DMS 273 (cell line): Measurements from ENCODE around the gene PRR18.
"Not testable (repeated sequence)": the region's sequence is repeated elsewhere in the genome, so short reads cannot be mapped to it uniquely, and the experiment has no call there.

Source experiments
- DNase-seq: peaks from one replicate; lab custom pipeline; 2025; ENCODE audit not compliant: unreplicated experiment; lab: John Stamatoyannopoulos, UW

The PRR18 gene, protein sequence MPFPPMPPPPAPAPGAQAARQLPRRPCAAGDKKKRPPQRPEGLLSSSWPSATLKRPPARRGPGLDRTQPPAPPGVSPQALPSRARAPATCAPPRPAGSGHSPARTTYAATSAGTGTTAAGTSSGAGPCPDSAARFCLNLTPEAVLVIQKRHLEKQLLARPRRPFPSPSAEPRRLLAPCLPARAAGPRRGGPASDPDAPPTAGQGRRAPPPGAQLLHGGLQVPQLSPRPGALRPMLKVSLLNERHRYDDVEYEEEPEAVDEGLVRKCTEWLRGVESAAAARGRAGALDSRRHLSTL

DNA sequence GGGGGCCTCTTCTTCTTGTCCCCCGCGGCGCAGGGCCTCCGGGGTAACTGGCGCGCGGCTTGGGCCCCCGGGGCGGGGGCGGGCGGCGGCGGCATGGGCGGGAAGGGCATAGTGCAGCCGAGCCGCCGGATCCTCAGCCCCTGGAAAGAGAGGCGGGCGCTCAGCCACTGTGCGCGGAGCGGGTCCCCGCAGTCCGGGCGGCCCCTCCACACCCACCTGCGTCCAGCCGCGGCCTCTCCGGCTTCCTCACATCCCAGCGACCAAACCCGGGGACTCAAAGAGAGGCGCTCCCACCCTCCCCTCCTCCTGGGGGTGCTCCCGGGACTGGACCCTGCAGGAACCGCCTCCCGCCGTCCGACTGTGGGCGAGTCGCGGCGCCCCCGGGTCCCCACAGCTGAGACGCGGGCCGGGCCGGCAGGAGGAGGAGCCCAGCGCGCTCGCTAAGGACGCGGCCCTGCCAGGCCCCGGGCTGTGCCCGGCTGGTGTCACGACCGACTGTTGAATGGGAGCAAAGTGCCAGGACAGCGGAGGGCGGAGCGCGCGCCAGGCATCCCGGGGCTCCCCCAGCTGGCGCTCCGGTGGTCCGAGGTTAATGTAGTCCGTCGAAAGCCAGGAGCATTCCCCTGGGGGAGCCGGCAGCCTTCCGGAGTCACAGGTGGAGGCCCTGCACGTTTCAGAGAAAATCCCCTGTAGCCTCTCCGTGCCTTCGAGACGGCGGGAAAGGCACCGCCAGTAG lies at the start of gene PRR18:
PRR18 (minus strand) TSS at position 360 of the 736 bp plus-strand sequence; CDS start at position 110, 250 bp downstream.
- DNase-seq: peak; percentile 60

DNA sequence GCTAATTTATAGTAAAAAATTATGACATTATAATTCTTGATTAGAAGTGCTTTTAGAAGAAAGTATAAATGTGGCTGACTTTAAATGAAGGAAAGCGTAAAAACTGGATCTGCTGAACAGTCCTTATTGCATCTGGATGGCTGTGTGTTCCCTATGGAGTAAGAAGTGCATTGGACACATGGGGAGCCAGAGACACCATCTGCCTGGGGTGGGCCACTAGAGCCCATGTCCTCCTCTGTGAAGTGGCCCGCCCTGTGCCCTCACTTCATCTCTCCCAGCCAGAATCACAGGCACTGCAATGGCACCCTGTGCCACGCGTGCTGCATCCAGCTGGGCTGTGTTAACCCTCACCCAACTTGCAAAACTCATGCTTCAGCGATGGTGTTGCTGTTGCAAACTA lies 47.4 kb upstream of the PRR18 start:
- no peak for DNase-seq

DNA sequence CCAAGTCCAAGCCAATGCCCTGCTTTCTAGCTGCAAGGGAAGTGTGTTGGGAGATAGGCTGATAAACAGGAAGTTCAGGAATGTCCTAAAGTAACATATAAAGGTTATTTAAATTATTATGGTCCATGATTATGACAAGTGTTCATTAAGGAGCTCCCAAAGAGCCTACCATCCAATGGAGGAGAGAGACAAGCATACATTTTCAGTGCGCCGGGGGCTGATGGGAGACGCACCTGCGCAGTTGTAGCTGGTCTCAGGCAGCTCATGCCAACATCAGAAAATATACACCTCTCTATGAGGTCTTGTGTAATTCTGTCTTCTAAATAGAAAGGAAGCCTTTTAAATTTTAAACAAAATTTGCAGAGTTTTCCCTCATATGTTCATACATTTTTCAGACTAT lies 46.8 kb upstream of the PRR18 start:
- no peak for DNase-seq

DNA sequence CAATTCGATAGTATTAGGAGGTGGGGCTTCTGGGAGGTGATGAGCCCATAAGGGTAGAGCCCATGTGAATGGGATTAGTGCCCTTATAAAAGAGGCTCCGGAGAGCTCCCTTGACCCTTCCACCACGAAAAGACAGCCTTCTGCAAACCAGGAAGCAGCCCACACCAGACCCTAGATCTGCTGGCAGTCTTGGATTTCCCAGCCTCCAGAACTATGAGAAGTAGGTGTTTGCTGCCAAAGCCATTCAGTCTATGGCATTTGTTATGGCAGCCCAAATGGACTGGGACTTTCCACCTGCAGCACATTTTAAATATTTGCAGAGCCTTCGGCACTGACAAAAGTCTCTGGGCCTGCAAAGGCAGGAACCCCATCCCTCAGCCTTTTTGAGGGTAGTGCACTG lies 46.0 kb upstream of the PRR18 start:
- no peak for DNase-seq

DNA sequence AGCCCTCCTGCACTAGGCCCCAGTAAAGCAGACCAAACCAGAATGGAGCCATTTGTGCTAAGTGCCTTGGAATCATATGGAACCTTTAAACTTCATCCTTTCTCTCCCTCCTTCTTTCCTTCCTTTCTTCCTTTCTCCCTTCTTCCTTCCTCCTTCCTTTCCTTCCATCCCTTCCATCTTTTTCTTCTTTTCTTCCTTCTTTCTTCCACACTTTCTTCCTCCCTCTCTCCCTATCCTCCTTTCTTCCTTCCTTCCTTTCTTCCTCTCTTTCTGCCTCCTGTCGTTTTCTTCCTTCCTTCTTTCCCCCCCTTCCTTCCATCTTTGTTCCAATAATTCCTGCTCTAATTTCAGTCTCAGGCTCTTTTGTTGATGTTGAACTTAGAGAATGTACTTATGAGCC lies 45.3 kb upstream of the PRR18 start:
- no peak for DNase-seq

DNA sequence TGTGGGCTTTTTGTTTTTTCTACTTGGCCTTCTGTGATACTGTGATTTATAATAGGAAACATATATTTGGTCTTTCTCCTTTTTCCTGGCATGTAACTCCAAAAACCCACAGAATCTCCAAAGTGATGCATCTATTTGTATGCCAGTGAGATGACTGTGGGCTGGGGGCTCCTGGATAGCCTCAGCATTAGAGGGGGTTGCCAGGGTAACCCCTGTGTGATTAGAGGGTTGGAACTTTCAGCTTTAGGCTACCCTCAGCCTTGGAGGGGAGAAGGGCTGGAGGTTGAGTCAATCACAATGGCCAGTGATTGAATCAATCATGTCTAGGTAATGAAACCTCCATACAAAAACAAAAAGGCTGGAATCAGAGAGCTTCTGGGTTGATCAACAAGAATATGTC lies 44.7 kb upstream of the PRR18 start:
- no peak for DNase-seq

DNA sequence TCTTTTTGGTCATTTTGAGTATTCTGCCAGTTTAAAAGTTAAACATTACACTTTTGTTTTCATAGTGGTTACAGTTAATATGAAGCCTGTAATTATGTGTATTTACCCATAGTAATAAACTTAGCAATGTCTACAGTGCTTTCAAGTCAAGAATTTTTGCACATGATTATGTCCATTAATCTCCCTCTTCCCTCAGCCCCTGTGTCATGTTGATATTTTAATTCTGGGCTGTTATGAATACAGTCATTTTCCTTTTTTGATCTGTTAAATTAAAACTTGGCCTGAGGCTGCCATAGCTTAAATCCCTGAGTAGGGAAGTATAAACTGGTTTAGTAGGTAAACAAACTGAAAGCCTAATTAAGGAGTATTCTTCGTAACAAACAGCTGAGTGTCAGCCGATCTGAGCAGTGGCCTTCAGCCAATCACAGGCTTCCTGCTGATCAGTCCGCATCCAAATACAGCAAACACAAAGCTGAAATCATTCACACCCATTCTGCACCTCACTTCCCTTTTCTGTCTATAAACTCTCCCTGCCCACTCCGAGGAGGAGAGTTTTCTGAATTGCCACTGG lies 43.6 kb upstream of the PRR18 start:
- DNase-seq: no peak

DNA sequence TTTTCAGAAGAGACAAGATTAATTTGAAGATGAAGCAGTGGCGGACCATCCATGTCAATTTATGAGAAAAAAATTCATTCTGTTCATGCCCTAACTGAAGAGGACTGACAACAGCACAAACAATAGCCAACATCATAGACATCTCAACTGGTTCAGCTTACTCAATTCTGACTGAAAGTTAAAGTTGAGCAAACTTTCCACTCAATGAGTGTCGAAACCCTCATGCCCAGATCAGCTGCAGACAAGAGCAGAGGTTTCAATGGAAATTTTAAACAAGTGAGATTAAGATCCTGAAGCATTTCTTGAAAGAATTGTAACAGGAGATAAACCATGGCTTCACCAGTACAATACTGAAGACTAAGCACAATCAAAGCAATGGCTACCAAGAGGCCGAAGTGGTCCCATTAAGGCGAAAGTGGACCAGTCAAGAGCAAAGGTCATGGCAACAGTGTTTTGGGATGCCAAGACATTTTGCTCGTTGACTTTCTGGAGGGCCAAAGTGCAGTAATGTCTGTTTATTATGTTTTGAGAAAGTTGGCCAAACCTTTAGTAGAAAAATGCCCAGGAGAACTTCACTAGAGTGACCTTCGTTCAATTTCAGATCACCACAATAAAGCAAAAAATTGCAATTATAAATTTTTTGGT lies 40.2 kb upstream of the PRR18 start:
- no peak for DNase-seq

DNA sequence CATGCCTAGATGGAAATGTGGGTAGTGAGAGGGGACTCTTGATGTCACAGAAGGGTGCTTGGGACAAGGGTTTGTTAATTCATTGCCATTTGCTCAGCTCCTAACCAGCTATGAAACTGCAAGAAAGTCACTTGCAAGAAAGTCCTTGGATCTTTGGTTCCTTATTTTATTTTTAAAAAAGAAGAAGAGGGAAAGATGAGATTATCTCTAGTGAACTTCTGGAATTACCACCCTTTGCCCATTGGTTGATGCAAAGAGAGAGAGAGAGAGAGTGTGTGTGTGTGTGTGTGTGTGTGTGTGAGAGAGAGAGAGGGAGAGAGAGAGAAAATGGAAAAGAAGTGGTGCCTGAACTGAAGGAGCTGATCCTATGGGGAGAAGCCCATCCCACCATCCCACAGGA lies 38.8 kb upstream of the PRR18 start:
- no peak for DNase-seq

DNA sequence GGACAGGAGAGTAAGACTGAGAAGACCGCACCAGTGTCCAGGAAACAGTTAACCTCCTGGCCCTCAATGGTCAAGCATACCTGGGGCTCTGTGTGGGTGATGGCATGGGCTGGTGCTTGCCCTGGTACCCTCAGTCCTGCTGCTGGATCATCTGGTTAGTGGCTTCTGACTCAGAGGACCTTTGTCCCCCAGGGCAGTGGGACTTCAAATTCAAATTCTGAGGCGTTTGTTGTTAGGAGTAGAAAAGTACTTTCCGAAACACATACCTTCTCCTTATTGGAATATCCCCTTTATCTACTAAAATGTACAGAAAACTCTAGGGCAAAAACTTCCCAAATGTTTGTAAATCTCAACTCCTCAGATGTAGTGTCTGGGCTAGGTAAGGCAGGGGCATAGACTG lies 38.3 kb upstream of the PRR18 start:
- no peak for DNase-seq

DNA sequence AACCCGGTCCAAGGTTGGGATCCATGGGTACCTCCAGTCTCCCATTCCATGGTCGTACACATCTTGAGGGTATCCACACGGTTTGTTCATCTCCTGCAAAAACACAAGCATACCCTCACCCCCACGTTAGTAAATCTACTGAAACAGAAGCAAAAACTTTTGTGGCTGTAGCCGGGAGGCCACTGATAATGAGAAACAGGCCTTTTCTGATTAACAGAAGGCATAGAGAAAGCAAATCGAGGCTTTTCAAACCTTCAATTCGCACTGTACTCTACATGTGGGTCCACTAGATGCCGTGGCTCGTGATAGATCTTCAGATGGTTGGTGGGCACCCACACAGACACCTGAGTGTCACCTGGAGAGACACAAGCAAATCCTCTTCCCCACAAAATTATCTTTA lies 37.5 kb upstream of the PRR18 start:
- DNase-seq: not testable (repeated sequence)

DNA sequence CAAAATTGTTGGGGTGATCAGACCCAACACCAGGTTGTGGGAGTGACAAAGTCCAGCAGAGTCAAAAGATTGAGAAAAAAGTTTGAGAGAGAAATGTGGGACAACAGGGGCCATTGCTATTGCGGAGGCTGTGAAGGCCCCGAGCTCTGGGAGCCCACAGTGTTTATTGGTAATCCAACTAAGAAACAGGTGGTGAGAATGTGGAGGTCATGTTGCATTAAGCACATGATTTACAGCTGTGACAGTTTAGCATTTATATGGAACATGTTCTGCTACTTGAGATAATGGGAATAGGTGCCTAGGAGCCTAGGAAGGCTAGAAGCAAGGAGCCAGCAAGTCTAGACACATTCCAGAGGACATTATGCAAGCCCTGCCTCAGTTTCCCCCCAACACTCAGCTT lies 36.7 kb upstream of the PRR18 start:
- peak; percentile 21 for DNase-seq

DNA sequence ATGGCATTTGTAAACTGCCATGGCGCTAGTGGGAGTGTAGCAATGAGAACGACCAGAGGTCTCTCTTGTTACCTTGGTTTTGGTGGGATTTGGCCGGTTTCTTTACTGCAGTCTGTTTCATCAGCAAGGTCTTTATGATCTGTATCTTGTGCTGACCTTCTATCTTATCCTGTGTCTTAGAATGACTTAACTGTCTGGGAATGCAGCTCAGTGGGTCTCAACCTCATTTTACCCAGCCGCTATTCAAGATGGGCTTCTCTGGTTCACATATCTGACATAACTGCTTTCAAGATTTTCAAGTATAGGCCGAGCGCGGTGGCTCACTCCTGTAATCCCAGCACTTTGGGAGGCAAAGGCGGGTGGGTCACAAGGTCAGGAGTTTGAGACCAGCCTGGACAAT lies 36.0 kb upstream of the PRR18 start:
- DNase-seq: no peak

DNA sequence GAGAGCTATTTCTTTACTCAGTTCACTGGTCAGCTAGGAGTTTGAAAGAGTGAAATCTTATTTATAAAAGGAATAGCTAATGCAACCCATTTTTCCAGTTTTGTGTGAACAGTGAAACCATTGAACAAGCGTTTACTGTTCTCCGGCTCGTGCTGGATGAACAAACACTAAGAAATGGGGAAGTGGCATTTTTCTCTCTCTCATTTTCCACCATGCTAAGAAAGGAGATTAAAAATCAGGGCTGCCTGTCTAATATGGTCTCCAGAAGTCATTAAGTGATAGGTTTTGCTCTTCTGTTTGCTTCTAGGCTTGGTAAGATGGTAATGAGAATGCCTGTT lies 34.9 kb upstream of the PRR18 start:
- no peak for DNase-seq

DNA sequence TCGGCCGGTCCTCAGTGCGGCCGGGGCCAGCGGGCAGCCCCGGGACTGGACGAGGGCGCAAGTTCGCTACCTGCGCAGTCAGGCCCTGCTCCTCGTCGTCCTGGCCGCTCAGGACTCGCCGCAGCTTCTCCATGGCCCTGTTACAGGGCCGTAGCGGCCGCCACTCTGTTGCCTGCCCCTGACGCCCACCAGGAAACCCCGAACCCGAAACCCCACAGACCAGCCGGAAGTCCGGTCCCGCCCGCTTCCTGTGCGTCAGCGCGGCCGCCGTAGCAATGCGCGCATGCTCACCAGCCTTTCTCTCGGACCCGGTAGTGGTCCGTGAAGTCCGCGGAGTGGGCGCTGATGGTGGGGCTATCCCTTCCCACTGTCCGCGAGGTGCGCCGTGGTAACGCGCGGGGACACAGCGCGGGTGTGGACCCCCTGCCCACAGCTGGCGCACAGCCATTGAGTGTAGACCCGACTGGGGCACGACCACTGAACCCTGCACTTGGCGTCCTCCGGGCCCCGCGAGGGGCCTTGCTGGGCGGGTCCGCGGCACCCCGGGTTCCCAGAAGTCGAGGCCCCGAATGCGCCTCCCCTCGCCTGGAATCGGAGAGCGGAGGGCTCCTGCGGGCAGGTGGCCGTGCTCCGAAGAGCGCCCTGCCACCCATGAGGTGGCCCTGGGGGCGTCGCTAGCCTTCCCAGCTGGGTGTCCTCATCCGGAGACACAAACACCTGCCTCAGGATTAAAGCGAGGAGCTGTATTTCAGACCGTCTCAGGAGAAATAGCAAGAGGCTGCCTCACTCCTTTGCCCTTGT lies 34.4 kb upstream of the PRR18 start, which contains the start of gene SFT2D1:
SFT2D1 (minus strand) TSS at position 197 of the 801 bp plus-strand sequence; CDS start at position 133, 64 bp downstream.
- peak; percentile 92 for DNase-seq

DNA sequence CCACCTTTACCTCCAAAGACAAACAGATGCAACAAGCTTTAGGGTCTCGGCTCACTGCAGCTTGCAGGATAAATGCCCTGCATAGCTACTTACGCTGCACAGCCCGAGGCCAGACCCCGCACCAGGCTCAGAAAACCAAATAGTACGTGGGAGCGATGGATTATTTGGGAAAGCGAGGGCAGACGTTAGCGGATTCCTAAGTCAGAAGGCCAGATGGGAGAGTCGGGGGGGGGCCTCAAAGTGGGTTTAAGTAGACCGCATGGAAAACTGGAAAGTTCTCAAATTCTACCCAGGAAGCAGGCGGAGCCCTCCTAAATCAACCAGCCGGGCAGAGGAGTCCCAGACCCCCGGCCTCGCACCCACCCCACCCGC lies 33.8 kb upstream of the PRR18 start:
- peak; percentile 68 for DNase-seq

DNA sequence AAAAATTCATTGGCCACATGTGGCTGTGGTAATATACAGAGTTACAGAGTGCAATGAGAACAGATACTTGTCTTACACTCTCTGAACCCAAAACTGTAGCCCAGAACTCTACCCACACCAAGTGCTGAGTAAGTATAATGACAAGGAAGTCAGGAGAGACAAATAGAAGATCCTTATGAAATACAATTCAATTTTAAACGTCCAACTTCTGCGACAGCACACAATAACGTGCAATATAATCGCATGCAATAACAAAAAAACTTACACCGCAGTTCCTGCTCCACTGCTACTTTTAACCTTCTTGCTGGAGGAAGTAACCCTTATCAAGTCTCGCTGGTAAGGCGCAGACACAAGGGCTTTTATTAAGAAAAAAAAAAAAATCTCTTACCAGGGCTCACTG lies 33.3 kb upstream of the PRR18 start:
- no peak for DNase-seq

DNA sequence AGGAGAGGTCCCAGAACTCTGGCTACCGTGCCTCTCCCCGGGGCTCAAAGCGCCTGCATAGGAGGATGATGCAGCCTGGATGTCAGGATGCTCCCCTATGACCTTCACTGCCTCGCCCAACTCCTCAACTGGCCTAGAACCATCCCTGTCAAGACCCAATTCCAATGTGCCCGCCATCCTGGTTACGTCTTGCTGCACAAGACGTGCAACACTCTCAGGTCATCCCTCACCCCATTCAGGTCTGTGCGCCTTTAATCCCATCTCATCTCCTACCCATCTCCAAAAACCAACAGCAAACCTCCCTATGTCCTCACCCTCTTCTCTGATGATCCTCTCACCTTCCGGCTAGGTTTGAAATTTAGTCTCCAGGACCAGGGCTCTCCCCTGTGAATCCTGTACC lies 30.7 kb upstream of the PRR18 start:
- DNase-seq: no peak

DNA sequence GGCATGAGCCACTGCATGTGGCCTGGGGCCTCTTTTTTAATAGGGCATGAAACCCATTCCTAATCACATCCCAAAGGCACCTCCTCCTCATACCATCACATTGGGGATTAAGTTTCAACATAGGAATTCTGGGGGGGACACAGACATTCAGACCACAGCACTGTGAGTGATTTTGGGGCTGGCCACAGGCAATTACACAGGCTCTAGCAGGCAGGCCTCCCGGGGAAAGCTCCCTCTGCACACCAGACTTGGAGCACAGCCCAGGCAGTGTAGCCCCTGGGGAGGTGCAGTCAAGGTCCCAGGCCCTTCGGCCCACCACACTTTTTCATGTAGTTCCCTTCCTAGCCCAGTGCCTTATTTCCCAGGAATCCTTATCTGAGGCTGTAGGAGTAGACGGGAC lies 28.7 kb upstream of the PRR18 start:
- DNase-seq: no peak

DNA sequence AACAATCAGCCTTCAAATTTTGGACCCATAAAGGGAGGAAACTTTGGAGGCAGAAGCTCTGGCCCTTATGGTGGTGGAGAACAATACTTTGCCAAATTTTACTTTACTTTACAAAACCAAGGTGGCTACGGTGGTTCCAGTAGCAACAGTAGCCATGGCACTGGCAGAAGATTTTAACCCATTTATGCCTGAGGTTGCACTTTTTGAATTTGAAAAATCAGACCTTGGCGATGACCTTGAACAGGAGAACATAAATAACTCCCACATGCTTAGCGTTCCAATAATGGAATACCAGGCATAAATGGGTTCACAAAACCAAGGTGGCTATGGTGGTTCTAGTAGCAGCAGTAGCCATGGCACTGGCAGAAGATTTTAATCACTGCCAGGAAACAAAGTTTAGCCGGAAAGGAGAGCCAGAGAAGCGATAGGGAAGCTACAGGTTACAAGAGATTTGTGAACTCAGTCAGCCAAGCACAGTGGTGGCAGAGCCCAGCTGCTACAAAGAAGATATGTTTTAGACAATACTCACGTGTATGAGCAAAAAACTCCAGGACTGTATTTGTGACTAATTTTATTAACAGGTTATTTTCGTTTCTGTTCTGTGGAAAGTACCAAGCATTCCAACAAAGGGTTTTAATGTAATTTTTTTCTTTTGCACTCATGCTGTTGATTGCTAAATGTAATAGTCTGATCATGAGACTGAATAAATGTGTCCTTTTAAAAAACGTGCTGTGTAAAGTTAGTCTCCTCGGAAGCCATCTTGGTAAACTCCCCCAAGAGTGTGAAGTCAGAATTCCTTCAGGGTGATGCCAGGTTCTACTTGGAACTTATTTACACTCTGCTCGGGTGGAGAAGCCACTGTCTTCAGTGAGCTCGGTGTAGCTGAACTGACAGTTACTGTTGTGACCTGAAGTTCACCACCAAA lies 27.4 kb upstream of the PRR18 start:
- no peak for DNase-seq
